HG02943 (cell line): ENCODE measurements around the gene OR2AJ1.

Source experiments
- ATAC-seq: cut with Tn5 transposase; IDR thresholded peaks from one replicate; pipeline ENCODE4 v1.9.1; 2021; ENCODE audit warnings: mild to moderate bottlenecking, low read depth, moderate library complexity; ENCODE audit not compliant: unreplicated experiment

OR2AJ1 gene, protein sequence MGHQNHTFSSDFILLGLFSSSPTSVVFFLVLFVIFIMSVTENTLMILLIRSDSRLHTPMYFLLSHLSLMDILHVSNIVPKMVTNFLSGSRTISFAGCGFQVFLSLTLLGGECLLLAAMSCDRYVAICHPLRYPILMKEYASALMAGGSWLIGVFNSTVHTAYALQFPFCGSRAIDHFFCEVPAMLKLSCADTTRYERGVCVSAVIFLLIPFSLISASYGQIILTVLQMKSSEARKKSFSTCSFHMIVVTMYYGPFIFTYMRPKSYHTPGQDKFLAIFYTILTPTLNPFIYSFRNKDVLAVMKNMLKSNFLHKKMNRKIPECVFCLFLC

DNA sequence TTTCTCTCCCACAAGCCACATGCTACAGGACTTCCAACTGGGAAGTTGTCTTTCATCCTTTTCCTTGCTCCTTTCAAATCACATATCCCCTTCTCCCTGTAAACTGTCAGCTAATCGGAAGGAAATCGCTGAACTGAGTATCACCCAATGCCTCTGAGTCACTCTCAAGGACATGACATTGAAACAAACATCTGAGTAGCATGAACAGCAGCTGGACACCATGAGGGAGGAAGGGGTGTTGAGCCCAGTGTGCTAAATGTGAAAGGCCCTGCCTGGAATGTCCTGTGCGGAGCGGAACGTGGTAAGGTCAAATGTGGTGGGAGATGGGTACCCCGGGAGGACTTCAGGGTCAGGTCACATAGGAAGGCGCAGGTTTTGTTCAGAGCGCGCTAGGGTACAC lies at the start of gene OR2AJ1:
OR2AJ1 (plus strand) TSS at position 22 of the 400 bp plus-strand sequence. CDS start 8,880 bp downstream, outside the sequence.
- no peak for ATAC-seq

DNA sequence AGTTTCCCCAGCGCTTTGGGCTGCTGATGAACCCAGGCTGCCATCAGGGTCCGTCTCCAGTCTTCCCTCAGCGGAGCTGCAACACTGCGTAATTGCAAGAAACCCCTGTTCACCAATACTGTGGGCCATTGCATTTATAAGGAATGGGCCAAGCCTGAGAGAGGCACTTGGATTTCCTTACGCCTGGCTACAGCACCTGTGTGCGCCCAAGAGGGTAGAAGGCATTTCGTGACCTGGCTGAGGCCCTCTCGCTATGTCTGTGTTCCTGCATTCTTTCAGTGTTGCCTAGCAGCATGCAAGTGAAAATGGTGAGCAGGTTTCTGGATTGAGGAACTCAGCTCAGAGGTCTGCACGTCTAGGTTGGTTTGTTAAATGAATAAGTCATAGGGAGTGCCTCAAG lies 41.3 kb upstream of the OR2AJ1 start:
- ATAC-seq, result no peak

DNA sequence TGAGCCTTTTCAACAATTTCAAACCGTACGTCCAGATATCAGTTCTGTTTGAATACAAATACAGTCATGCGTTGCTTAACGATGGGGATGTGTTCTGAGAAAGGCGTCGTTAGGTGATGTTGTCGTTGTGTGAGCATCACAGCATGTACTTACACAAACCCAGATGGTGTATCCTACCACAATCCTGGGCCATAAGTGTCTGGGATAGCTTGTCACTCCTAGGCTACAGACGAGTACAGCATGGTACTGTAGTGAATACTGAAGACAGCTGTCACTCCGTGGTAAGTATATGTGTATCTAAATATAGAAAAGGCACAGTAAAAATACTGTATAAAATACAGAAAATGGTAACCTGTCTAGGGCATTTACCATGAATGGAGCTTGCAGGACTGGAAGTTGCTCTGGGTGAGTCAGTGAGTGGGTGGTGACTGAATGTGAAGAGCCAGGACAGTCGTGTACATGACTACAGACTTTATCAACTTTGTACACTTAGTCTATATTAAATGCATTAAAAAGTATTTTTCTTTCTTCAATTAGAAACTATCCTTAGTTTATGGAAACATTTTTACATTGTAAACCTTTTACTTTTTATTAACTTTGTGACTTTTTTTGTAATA lies 39.8 kb upstream of the OR2AJ1 start:
- ATAC-seq, result no peak

DNA sequence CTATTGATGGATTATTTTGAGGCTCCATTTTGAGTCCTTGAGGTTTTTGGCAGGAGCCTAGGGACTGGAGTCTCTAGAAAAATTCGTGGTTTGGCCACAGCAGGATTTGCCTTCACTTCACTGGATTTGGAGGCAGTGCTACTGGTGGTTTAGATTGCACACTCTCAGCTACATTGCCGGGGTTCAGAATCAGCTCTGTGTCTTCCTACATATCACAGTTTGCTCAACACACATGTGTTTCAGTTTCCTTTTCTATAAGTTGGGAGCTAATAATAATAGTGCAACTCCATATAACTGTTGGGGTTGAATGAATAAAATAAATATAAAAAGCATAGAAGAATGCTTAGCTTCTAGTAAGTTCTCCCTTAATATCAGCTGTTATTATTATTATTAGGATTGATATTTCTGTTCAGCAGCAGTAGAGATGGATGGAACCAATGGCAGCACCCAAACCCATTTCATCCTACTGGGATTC lies 29.5 kb upstream of the OR2AJ1 start, which contains the start of gene OR2W3:
OR2W3 (plus strand) TSS at position 425 of the 475 bp plus-strand sequence; CDS start at position 425, 0 bp downstream.
- ATAC-seq, result no peak

DNA sequence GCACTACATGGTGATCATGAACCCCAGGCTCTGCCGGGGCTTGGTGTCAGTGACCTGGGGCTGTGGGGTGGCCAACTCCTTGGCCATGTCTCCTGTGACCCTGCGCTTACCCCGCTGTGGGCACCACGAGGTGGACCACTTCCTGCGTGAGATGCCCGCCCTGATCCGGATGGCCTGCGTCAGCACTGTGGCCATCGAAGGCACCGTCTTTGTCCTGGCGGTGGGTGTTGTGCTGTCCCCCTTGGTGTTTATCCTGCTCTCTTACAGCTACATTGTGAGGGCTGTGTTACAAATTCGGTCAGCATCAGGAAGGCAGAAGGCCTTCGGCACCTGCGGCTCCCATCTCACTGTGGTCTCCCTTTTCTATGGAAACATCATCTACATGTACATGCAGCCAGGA lies 28.7 kb upstream of the OR2AJ1 start:
- ATAC-seq, result no peak

DNA sequence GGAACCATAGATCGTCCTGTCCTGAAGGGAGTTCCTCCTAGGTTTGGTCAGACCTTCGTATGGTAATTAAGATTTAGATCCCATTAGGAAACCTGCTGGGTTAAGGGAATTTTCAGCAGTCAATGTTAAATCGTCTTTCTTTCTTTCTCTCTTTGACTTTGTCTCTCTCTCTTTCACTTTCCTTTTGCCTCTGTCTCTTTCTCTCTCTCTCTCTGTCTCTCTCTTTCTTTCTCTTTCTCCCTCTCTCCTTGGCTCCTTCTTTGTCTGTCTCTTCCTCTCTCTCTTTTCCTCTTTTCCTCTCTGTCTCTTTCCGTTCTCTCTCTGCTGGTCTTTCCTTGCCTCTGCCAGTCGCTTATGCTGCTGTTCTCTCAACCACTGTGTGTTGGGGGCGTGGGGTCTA lies 20.6 kb upstream of the OR2AJ1 start:
- ATAC-seq, result no peak

DNA sequence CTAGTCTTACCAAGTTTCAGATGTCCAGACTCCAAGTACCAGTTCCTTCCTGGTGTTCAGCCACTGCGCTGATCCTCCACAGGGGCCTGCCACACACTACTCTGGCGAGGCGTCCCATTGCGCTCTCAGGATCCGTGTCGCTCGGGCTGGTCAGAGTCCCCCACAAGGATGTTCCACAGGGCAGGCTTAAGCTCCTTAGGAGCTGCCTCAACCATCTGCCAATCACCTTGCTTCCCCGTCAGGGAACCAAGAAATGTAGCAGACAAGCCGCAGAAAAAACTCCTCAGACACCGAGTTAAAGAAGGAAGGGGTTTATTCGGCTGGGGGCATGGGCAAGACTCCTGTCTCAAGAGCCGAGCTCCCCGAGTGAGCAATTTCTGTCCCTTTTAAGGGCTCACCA lies 19.5 kb upstream of the OR2AJ1 start:
- no peak for ATAC-seq

DNA sequence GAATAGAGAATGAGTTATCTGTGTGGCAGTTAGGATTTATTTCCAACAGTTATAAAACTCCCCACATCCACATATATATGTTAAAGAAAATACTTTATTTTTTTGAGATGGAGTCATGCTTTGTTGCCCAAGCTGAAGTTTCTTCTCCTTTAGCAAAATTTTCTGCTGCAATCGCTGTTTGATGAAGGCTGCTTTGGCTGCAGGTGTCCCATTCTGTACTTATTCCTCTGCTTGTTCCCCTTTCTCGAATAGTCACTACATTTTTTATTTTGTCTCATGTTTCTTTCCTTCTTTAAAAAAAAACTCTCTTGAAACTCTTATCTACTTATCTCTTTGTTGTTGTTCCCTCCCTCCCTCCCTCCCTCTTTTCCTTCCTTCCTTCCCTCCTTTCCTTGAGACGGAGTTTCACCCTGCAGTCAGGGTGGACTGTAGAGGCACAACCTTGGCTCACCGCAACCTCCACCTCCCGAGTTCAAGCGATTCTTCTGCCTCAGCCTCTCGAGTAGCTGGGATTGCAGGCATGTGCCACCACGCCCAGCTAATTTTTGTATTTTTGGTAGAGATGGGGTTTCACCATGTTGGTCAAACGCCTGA lies 18.7 kb upstream of the OR2AJ1 start:
- ATAC-seq, result no peak

DNA sequence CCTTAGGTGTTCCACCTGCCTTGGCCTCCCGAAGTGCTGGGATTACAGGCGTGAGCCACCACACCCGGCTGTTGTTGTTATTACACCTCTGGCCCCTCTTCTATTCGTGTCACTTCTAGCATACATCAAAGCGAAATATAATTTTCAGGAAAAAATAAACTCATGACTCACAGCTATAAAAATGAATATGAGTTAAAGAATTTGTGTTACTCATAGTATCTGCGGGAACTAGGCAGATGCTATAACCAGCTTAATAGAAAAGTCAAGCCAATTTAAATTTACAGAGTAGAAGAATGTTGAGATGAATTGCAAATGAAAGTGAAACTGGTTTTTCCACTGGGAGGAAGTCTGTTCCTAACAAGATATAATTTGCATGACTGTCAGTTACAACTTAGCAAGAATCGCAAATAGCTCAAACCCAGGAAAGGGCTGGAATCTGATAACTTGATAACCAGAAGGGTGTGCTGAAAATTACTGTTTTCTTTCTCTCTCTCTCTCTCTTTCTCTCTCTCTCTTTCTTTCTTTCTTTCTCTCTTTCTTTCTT lies 18.1 kb upstream of the OR2AJ1 start:
- ATAC-seq, result no peak

DNA sequence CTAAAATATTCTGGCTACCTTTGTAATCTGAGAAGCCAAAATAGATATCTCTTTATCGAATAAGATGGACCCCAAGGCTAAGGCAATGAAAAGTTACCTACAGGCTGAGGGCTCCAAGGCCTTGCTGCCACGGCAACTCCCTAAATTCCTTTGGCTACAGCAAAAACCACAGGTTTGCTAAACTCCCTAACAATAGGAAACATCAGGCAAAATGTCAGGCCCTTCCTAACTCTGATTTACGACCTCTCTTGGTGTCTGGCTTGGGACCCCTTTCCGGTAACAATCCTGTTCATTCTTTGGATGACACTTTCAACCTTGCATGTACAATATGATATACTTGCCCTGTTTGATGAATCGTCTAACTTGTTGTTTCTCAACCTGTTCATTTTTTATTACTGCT lies 15.9 kb upstream of the OR2AJ1 start:
- no peak for ATAC-seq

DNA sequence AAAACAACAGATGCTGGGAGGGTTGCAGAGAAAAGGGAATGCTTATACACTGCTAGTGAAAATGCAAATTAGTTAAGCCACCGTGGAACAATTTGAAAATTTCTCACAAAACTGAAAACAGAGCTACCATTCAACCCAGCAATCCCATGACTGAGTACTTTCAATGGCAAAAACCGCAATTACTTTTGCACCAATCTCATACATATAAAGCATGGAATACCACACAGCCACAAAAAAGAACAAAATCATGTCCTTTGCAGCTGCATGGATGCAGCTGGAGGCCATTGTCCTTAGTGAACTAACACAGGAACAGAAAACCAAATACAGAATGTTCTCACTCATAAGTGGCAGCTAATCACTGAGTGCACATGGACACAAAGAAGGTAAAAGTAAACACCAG lies 10.9 kb upstream of the OR2AJ1 start:
- ATAC-seq, result no peak

DNA sequence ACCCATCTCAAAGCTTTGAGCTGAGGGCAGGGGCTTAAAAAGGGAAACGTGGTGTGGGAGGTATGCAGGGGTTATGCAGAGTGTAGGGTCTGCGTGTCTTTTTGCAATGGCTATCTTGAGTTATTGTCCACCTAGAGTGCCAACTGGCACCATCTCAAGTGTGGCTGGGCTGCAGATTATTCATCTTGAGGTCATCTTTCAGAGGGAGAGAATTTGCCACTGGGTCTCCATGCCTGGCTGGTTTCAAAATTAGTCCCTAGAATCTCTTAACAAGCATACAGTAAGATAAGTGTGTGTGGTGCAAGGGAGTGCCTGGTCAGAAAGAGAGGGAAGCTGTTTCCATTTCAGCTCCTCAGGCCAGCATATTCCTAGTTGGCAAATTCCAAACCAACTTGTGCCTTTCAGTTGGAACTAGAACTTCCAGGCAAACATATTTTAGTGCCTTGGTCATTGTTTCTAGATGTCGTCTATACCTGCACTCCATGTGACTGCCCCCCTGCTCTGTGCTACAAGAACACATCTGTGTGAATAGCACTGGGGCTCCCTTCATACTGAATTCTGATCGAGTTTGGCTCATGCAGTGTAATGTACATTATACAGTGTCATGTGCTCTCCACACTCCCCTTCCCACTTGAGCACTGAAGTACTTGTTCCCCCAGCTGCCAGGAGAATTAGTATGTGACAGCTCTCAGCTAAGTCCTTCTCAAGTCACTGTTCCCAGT lies 9.6 kb upstream of the OR2AJ1 start:
- ATAC-seq, result no peak

DNA sequence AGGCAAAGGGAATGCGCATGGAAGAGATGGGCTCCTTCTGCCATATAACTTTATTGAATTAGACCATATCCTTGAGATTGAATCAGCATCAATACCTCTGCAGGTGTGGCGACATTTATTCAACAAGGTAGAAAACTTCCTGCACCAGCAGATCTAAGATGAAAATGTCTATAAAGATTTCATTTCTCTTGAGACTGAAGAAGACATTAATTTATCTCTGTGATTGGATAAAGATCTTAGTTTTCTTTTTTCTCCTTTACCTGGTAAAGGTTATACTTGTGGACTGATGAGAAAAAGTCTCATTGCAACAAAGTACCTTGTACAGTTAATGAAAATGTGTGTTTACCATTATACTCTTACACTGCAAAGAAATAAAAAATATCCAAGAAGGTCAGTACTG lies 4.7 kb upstream of the OR2AJ1 start, which contains the start of gene OR2T8:
OR2T8 (plus strand) TSS at position 301 of the 400 bp plus-strand sequence. CDS start 766 bp downstream, outside the sequence.
- no peak for ATAC-seq

DNA sequence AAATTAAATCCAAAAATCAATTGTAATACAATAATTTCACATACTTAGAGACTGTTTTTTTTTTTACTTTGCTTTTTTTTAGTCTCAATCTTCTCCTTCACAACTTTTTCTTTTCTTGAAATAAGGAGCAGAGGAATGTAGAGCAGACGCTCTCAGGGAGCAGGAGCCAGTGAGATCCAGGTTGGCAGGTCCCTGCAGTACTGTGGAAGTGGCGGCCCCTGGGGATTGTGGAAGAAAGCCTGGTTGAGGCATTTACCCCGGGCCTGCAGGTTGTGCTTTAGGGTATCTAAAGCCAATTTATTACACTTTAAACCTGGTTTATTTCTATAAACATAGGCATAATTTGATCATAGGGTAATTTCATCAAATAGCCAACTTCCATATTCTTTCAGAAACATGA lies 748 bp upstream of the OR2AJ1 start:
- no peak for ATAC-seq

DNA sequence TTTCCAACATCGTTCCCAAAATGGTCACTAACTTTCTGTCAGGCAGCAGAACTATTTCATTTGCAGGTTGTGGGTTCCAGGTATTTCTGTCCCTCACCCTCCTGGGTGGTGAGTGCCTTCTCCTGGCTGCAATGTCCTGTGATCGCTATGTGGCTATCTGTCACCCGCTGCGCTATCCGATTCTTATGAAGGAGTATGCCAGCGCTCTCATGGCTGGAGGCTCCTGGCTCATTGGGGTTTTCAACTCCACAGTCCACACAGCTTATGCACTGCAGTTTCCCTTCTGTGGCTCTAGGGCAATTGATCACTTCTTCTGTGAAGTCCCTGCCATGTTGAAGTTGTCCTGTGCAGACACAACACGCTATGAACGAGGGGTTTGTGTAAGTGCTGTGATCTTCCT lies 9.3 kb downstream of the OR2AJ1 start:
- no peak for ATAC-seq

DNA sequence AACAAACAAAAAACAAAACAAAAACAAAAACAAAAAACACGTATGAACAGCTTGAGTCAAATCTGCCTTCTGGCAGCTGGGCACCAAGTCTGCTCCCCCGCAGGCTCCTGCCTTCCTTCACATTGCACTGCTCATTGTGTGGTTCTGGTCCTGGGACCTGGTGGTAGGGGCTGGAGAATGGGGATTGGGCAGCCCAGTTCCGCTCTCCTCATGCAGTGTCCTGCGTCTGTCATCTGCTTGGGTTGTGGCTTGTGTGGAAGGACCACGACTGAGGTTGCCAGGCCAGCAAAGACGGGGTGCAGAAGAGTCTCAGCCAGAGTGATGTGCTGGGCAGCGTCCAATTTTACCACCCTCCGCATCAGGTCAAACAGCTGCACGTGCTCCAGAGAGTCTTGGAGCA lies 11.1 kb downstream of the OR2AJ1 start:
- ATAC-seq, result no peak

DNA sequence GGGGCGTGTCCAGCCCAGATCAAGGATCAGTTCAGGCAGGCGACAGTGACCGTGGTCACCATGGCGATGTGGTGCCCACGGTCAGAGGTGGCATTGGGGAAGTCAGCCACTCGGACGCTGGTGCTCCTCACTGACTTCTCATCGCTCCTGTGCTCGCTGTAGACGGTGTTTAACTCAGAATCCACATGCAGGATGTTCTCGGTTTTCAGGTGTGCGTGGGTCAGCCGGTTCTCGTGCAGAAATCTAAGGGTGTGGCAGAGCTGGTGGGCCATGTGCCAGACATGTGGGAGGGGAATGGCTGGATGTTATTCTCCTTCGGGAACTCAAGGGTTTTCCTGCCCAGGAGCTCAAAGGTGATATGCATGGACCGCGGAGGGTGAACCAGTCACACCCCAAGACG lies 11.7 kb downstream of the OR2AJ1 start:
- ATAC-seq, result no peak

DNA sequence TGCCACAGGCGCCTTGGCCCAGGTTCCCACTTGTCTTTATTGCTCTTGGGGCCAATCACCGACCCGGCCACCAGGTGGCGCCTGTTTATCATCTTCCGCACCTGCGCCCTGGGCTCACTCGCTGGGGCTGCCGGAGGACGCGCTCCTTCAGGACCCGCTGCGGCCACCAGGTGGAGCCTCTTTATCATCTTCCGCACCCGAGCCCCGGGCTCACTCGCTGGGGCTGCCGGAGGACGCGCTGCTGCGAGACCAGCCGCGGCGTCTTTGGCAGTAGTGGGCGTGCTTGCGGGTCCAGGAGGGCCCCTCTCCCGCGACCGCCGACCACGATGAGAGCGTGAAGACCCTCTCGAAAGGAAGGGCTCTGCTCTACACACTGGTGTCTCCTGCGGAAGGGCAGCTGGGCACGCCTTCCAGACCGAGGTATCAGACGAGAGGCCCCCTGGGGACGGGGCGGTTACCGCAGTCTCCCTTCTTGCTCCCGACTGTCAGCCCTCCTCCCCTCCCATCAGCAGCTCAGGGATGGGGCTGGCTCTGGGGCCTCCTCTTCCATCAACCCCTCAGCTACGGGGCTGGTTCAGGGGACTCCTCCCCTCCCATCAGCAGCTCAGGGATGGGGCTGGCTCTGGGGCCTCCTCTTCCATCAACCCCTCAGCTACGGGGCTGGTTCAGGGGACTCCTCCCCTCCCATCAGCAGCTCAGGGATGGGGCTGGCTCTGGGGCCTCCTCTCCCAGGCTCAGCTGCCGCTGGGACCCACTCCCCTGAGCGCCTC lies 12.5 kb downstream of the OR2AJ1 start:
- ATAC-seq, result peak; percentile 100

DNA sequence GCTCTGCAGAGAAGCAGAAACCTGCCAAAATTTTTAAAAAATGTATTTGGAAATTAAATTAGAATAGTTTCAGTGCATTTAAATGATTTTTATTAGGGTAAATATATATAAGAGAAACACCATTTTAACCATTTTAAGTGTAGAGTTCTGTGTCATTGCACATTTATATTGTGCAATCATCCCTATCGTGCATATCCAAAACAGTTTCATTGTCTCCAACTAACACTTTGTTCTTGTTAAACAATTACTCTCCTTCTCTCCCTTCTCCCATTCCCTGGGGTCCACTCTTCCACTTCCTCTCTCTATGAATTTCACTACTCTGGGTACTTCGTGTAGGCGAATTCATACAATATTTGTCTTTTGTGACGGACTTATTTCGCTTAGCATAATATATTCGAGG lies 17.9 kb downstream of the OR2AJ1 start:
- no peak for ATAC-seq

DNA sequence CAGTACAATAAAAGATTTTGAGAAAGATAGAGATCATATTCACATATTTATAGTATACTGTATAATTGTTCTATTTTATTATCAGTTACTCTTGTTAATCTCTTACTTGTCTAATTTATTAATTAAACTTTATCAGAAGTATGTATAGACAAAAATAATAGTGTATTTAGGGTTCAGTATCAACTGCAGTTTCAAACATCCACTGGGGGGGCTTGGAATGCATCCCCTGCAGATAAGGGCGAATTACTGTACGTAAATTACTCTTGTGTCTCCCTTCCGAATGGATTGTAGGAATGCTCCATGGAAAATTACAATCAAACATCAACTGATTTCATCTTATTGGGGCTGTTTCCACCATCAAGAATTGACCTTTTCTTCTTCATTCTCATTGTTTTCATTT lies 23.9 kb downstream of the OR2AJ1 start, which contains the start of gene OR2L8:
OR2L8 (plus strand) TSS at position 301 of the 400 bp plus-strand sequence; CDS start at position 301, 0 bp downstream.
- no peak for ATAC-seq
